Measurements from ENCODE around the gene PAX7.

GRCh38 chr1:18703041-18703621, 72.5 kb downstream of the PAX7 start:
- no peak for TF ChIP-seq EP300 (IDR thresholded peaks at IDR 0.05)
- TF ChIP-seq CTCF (IDR thresholded peaks at IDR 0.05) = no peak
- TF ChIP-seq POLR2A (IDR thresholded peaks at IDR 0.05) = no peak
- TF ChIP-seq POLR2AphosphoS5 (IDR thresholded peaks at IDR 0.05) = no peak
